ENCODE results near the gene LGR4. TPM values are rescaled to one million over a fixed set of nuclear protein-coding genes. Genes with fewer than 3 reads are reported as not detected.

LGR4 gene
- total RNA-seq, 1 experiment from 2014 or later, result 99.2 TPM

- H3K9me3 Mint-ChIP-seq, result peaks cover 0 to 4% of the 10 kb centered on the region in 2 experiments; a peak in 1 of 5 replicates
- H3K27me3 Mint-ChIP-seq (ENCODE audit: low read depth), result no peaks in the 10 kb centered on the region
- Histone ChIP-seq H3K9me3 (ENCODE audit: control insufficient read depth, low read depth, low read length) (no peaks in the 10 kb centered on the region), H2BK20ac (ENCODE audit: low read depth, low read length, poor library complexity, severe bottlenecking) (no peak overlapping the region), H3K23ac (ENCODE audit: insufficient read length, low read depth, low read length) (no peak overlapping the region), H2BK120ac (ENCODE audit: low read depth, low read length, poor library complexity, severe bottlenecking) (no peak overlapping the region), H3K27me3 (ENCODE audit: insufficient read depth, low read length) (no peaks in the 10 kb centered on the region), H4K20me1 (ENCODE audit: control insufficient read depth, insufficient read depth, insufficient read length) (no peaks in the 10 kb centered on the region), H3K4me2 (ENCODE audit: insufficient read depth, insufficient read length, low read length) (no peak overlapping the region), H3K79me2 (ENCODE audit: insufficient read depth, low read length) (no peaks in the 10 kb centered on the region), H2BK5ac (ENCODE audit: insufficient read length, low read length) (no peak overlapping the region), H3K4me1 (ENCODE audit: insufficient read depth, low read length) (no peaks in the 10 kb centered on the region), H3K56ac (ENCODE audit: insufficient read length, low read depth, low read length) (no peak overlapping the region), H4K8ac (replicated peaks; ENCODE audit: insufficient read length, low read depth, low read length) (no peak overlapping the region), H2AFZ (ENCODE audit: low read length) (no peak overlapping the region), H4K5ac (ENCODE audit: insufficient read length, low read depth, low read length) (no peak overlapping the region), H2BK15ac (ENCODE audit: low read depth, low read length) (no peak overlapping the region), H3K23me2 (ENCODE audit: insufficient read length, low read depth, low read length, poor library complexity, severe bottlenecking) (no peaks in the 10 kb centered on the region), H3K4ac (ENCODE audit: low read depth, low read length) (no peak overlapping the region), H3T11ph (ENCODE audit: low read length) (no peak overlapping the region), H3K9ac (ENCODE audit: extremely low read depth, insufficient read length, low read length) (no peak overlapping the region), H3K79me1 (ENCODE audit: insufficient read depth, low read depth, low read length, poor library complexity, severe bottlenecking) (no peaks in the 10 kb centered on the region), H2AK5ac (ENCODE audit: insufficient read length, low read length) (no peak overlapping the region), H3K27ac (ENCODE audit: insufficient read length, low read depth, low read length) (no peak overlapping the region), H3K14ac (ENCODE audit: insufficient read depth, low read length) (no peak overlapping the region), H3K18ac (ENCODE audit: insufficient read length, low read depth, low read length) (no peak overlapping the region), H2BK12ac (ENCODE audit: insufficient read length, low read depth, low read length) (no peak overlapping the region), H4K91ac (ENCODE audit: insufficient read length, low read depth, low read length) (no peak overlapping the region)
- no peak for DNase-seq
- TF ChIP-seq, protein P1, sequence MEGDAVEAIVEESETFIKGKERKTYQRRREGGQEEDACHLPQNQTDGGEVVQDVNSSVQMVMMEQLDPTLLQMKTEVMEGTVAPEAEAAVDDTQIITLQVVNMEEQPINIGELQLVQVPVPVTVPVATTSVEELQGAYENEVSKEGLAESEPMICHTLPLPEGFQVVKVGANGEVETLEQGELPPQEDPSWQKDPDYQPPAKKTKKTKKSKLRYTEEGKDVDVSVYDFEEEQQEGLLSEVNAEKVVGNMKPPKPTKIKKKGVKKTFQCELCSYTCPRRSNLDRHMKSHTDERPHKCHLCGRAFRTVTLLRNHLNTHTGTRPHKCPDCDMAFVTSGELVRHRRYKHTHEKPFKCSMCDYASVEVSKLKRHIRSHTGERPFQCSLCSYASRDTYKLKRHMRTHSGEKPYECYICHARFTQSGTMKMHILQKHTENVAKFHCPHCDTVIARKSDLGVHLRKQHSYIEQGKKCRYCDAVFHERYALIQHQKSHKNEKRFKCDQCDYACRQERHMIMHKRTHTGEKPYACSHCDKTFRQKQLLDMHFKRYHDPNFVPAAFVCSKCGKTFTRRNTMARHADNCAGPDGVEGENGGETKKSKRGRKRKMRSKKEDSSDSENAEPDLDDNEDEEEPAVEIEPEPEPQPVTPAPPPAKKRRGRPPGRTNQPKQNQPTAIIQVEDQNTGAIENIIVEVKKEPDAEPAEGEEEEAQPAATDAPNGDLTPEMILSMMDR (conservative IDR thresholded peaks at IDR 0.05), result peak; percentile 49; the same call in 2 of the 3 replicates
- no peak overlapping the region for H3K27ac Mint-ChIP-seq
- peaks cover 4 to 56% (median 54%) of the 10 kb centered on the region in 3 experiments; a peak in 6 of 7 replicates for H3K36me3 Mint-ChIP-seq (ENCODE audit: insufficient read depth in 1 of 3, low read depth in 3 of 3)
- H3K4me1 Mint-ChIP-seq, result peaks cover 0 to 2% of the 10 kb centered on the region in 2 experiments; a peak in 1 of 4 replicates
- H3K4me3 Mint-ChIP-seq, result no peak overlapping the region
Measured at GRCh38 chr11:27497284-27497866, 24.8 kb upstream of the LGR4 start.

Measured in H9 (cell line).